ENCODE results near the gene OLA1. TPM values are rescaled to one million over a fixed set of nuclear protein-coding genes. Genes with fewer than 3 reads are reported as not detected.

OLA1 gene
- total and polyA plus RNA-seq, 9 of the 15 experiments (the other 6 are each of a cell fraction or from before 2014, with no cell fraction given) = 208 to 353 (median 225) TPM

DNA sequence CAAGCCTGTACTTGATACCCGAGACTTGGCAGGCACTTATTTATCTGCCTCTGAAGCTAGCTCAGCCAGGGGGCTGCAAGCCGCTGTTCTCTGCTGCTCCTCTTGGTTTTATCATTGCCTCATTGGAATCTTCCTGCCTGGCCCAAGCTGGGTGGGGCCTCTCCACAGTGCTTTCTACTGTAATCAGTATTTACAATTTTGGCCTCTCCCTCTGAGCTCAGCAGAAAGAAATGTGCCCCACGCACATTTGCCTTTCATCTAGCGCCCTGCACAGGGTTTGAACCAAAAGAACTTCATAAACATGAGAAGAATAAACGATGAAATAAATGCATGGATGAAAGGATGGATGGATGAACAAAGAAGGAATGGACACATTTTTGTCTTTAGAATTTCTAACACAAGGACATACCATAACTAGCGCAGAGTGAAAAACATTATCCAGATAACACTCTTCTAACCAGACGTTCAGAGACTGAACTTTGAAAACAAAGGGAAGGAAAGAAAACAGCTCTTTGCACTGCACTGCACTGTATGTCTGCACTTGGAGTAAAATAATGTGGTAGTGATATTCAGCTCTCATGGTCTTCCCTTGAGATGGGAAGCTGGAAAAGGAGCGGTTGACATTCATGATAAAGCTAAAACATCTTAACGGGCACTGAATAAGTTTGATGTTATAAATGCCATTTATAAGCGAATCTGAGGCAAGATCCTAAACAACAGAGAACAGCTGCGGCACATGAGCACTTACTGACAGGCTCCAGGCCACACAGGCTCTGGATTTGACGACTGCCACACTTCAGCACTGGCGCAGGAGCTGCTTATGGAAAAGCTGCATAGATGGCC, 196.4 kb downstream of the OLA1 start (continued):
- TF ChIP-seq TAF7 (tag; IDR thresholded peaks at IDR 0.05) (no peak), HEY1 (CRISPR knock-in tag; IDR thresholded peaks at IDR 0.05; ENCODE audit: borderline replicate concordance) (no peak), RCOR1 (IDR thresholded peaks at IDR 0.05; ENCODE audit: borderline replicate concordance in 1 of 2, low read depth in 2 of 2, low read length in 2 of 2) (peak in 1 of 2 experiments; percentile 66; a peak in 1 of 4 replicates), CBFA2T3 (IDR thresholded peaks at IDR 0.05) (peak; percentile 66), ELF2 (CRISPR knock-in tag; IDR thresholded peaks at IDR 0.05) (no peak), SRF (CRISPR knock-in tag; IDR thresholded peaks at IDR 0.05) (0 out of 4 replicates have a peak, but pooled peaks of 1 of the 2 experiments have one; percentile 18), ZNF445 (CRISPR knock-in tag; IDR thresholded peaks at IDR 0.05; ENCODE audit: low read depth) (no peak), DPF2 (IDR thresholded peaks at IDR 0.05) (peak; percentile 72), JUN (IDR thresholded peaks at IDR 0.05; ENCODE audit: borderline replicate concordance, low read depth, low read length) (peak; percentile 73), JUN (CRISPR knock-in tag; IDR thresholded peaks at IDR 0.05; ENCODE audit: borderline replicate concordance) (no peak), RBM14 (IDR thresholded peaks at IDR 0.05; ENCODE audit: borderline replicate concordance, insufficient read depth, low read depth, low read length) (no peak), NFE2L1 (tag; IDR thresholded peaks at IDR 0.05; ENCODE audit: borderline replicate concordance, low read depth) (no peak), ADNP (tag; IDR thresholded peaks at IDR 0.05) (no peak), SMARCC2 (IDR thresholded peaks at IDR 0.05; ENCODE audit: low read depth) (peak; percentile 49; the same call in 1 of the 2 replicates), SMARCA4 (IDR thresholded peaks at IDR 0.05) (peak; percentile 74), GABPB1 (CRISPR knock-in tag; IDR thresholded peaks at IDR 0.05) (no peak), FOSL1 (tag; conservative IDR thresholded peaks at IDR 0.05) (peak; percentile 56), NRF1 (conservative IDR thresholded peaks at IDR 0.05 in 1 of 2, IDR thresholded peaks at IDR 0.05 in 1 of 2) (peak; percentile 52 to 67)
- TF ChIP-seq, protein P1, sequence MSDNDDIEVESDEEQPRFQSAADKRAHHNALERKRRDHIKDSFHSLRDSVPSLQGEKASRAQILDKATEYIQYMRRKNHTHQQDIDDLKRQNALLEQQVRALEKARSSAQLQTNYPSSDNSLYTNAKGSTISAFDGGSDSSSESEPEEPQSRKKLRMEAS (CRISPR knock-in tag; IDR thresholded peaks at IDR 0.05) = no peak
- TF ChIP-seq, protein P2, sequence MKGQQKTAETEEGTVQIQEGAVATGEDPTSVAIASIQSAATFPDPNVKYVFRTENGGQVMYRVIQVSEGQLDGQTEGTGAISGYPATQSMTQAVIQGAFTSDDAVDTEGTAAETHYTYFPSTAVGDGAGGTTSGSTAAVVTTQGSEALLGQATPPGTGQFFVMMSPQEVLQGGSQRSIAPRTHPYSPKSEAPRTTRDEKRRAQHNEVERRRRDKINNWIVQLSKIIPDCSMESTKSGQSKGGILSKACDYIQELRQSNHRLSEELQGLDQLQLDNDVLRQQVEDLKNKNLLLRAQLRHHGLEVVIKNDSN (CRISPR knock-in tag; IDR thresholded peaks at IDR 0.05) = no peak
- TF ChIP-seq, protein P3, sequence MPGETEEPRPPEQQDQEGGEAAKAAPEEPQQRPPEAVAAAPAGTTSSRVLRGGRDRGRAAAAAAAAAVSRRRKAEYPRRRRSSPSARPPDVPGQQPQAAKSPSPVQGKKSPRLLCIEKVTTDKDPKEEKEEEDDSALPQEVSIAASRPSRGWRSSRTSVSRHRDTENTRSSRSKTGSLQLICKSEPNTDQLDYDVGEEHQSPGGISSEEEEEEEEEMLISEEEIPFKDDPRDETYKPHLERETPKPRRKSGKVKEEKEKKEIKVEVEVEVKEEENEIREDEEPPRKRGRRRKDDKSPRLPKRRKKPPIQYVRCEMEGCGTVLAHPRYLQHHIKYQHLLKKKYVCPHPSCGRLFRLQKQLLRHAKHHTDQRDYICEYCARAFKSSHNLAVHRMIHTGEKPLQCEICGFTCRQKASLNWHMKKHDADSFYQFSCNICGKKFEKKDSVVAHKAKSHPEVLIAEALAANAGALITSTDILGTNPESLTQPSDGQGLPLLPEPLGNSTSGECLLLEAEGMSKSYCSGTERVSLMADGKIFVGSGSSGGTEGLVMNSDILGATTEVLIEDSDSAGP (CRISPR knock-in tag; IDR thresholded peaks at IDR 0.05) = no peak
- TF ChIP-seq, protein P4, sequence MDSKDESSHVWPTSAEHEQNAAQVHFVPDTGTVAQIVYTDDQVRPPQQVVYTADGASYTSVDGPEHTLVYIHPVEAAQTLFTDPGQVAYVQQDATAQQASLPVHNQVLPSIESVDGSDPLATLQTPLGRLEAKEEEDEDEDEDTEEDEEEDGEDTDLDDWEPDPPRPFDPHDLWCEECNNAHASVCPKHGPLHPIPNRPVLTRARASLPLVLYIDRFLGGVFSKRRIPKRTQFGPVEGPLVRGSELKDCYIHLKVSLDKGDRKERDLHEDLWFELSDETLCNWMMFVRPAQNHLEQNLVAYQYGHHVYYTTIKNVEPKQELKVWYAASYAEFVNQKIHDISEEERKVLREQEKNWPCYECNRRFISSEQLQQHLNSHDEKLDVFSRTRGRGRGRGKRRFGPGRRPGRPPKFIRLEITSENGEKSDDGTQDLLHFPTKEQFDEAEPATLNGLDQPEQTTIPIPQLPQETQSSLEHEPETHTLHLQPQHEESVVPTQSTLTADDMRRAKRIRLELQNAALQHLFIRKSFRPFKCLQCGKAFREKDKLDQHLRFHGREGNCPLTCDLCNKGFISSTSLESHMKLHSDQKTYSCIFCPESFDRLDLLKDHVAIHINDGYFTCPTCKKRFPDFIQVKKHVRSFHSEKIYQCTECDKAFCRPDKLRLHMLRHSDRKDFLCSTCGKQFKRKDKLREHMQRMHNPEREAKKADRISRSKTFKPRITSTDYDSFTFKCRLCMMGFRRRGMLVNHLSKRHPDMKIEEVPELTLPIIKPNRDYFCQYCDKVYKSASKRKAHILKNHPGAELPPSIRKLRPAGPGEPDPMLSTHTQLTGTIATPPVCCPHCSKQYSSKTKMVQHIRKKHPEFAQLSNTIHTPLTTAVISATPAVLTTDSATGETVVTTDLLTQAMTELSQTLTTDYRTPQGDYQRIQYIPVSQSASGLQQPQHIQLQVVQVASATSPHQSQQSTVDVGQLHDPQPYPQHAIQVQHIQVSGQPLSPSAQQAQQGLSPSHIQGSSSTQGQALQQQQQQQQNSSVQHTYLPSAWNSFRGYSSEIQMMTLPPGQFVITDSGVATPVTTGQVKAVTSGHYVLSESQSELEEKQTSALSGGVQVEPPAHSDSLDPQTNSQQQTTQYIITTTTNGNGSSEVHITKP (IDR thresholded peaks at IDR 0.05; ENCODE audit: partially characterized antibody) = peak; percentile 90

Measured in K562 (cell line).